T-cell (primary cell): ENCODE results near the gene SLC15A4. TPM values are rescaled to one million over a fixed set of nuclear protein-coding genes. Genes with fewer than 3 reads are reported as not detected.
A peak's percentile ranks its signal among the peaks of the same experiment; 100 is the strongest.

Source experiments
- ATAC-seq, 4 experiments: fragments of 200-7000 bp in 3 of 4; fragments of 150-1000 bp in 1 of 4; cut with Tn5 transposase; replicated peaks in 1 of 4; 1 replicate in 3 of 4; 2 replicates in 1 of 4; pipeline ENCODE4 v1.10.0; 2021; ENCODE audit warnings: moderate library complexity in 3 of 4, mild to moderate bottlenecking in 2 of 4, moderate number of reproducible peaks in 1 of 4
- CTCF ChIA-PET, 2 donors: fragments of 300-600 bp; sonication (Branson Sonifier 250); formaldehyde crosslinking; loops; one replicate each; lab custom pipeline; 2022; ENCODE audit warnings: antibody characterized with exemption in 2 of 2; lab: Charles Lee
- POLR2A ChIA-PET, 2 donors: fragments of 300-600 bp; sonication (Branson Sonifier 250); formaldehyde crosslinking; loops; one replicate each; lab custom pipeline; 2022; ENCODE audit warnings: antibody characterized with exemption in 2 of 2; lab: Charles Lee
- DNase-seq, 35 experiments: peaks; one replicate each; pipeline versions ENCODE4 v3.0.0 to v3.0.0-alpha.2; 2013 to 2023
- H3K27ac ChIP-seq: one replicate; pipeline ENCODE4 v1.5.1; 2013; ENCODE audit warnings: low read length
- H3K27me3 ChIP-seq, 2 experiments: replicated peaks in 1 of 2; 1 replicate in 1 of 2; 2 replicates in 1 of 2; pipeline versions ENCODE4 v1.6.1 to v1.7.0; 2013; ENCODE audit warnings: low read length in 1 of 2, mixed read lengths in 1 of 2; ENCODE audit not compliant: control insufficient read depth in 2 of 2, insufficient read depth in 2 of 2; ENCODE audit errors: extremely low read depth in 1 of 2
- H3K36me3 ChIP-seq, 2 donors: 1 replicate in 1 of 2; 2 replicates in 1 of 2; pipeline versions ENCODE4 v1.6.1 to v1.7.0; 2013; ENCODE audit warnings: low read length in 1 of 2; ENCODE audit not compliant: control insufficient read depth in 2 of 2, insufficient read depth in 1 of 2; ENCODE audit errors: extremely low read depth in 1 of 2
- H3K4me1 ChIP-seq, 2 experiments: 1 replicate in 1 of 2; 2 replicates in 1 of 2; pipeline versions ENCODE4 v1.6.1 to v1.7.0; 2013; ENCODE audit warnings: low read length in 2 of 2, mixed read lengths in 1 of 2; ENCODE audit not compliant: insufficient read depth in 2 of 2, control insufficient read depth in 1 of 2; ENCODE audit errors: extremely low read depth in 1 of 2
- H3K4me3 ChIP-seq, 2 donors: 1 replicate in 1 of 2; 2 replicates in 1 of 2; pipeline versions ENCODE4 v1.5.1 to v1.7.0; 2013; ENCODE audit warnings: mild to moderate bottlenecking in 2 of 2, low read length in 1 of 2, moderate library complexity in 1 of 2; ENCODE audit not compliant: control insufficient read depth in 1 of 2; ENCODE audit errors: extremely low read depth in 1 of 2
- H3K9me3 ChIP-seq: 2 replicates; pipeline ENCODE4 v1.7.0; 2013
- H3K27ac Mint-ChIP-seq, 2 donors: one replicate each; pipeline ENCODE4 v1.8.0; 2020 to 2021; ENCODE audit warnings: mild to moderate bottlenecking in 2 of 2, mixed read lengths in 2 of 2
- H3K27me3 Mint-ChIP-seq, 2 donors: one replicate each; pipeline ENCODE4 v1.8.0; 2021 to 2022; ENCODE audit warnings: mixed read lengths in 2 of 2
- H3K36me3 Mint-ChIP-seq: one replicate; pipeline ENCODE4 v1.8.0; 2021; ENCODE audit warnings: mixed read lengths
- H3K4me1 Mint-ChIP-seq, 3 donors: one replicate each; pipeline ENCODE4 v1.8.0; 2020 to 2022; ENCODE audit warnings: mixed read lengths in 3 of 3, mild to moderate bottlenecking in 1 of 3
- H3K4me3 Mint-ChIP-seq, 3 donors: one replicate each; pipeline ENCODE4 v1.8.0; 2020 to 2022; ENCODE audit warnings: mild to moderate bottlenecking in 3 of 3, mixed read lengths in 3 of 3, moderate library complexity in 3 of 3
- H3K9me3 Mint-ChIP-seq, 3 donors: one replicate each; pipeline ENCODE4 v1.8.0; 2020 to 2022; ENCODE audit warnings: mixed read lengths in 3 of 3
- WGBS: methylation state at CpG from one replicate; pipeline ENCODE4 v1.1.5; 2013; ENCODE audit warnings: missing lambda C conversion rate; ENCODE audit not compliant: insufficient coverage; 5-methylcytosine and 5-hydroxymethylcytosine counted together
- total RNA-seq, 35 experiments: library from RNA in 6 of 35; stranded (reverse) in 6 of 35; fragments of 120-200 nt in 1 of 35; gene quantifications; one replicate each; pipeline versions ENCODE4 v1.2.1 to v1.2.4 and lab custom pipeline; 2013 to 2026

The SLC15A4 gene
- total RNA-seq, 5 donors from 2014 or later (not counting 1 experiment from before 2014, with no cell fraction given), result 17.6 to 31.0 (median 20.9) TPM

- 58% methylated on average over 4 of the region's 7 CpGs for WGBS
- H3K27ac ChIP-seq, result peak overlapping the region; percentile 1
- Mint-ChIP-seq H3K4me3 (peak overlapping the region; percentile 4 to 77 (median 56)), H3K4me1 (peaks cover 56 to 61% (median 61%) of the 10 kb centered on the region in 3 donors), H3K9me3 (no peaks in the 10 kb centered on the region), H3K36me3 (peaks cover 14% of the 10 kb centered on the region), H3K27me3 (peaks cover 0 to 2% of the 10 kb centered on the region in 2 donors), H3K27ac (peak overlapping the region; percentile 21 to 37)
- ChIA-PET CTCF (no interaction called here), POLR2A (interaction anchor here in 1 of 2 donors (0.5 kb wide), 1 partner anchor 20 kb away, joined by 5 read pairs; no protein-coding TSS in a partner anchor)
- ATAC-seq (no peak), DNase-seq (peak in 5 of 35 experiments; percentile 14 to 54 (median 30))
- no peaks in the 10 kb centered on the region for H3K9me3 ChIP-seq
- peaks cover 0 to 7% of the 10 kb centered on the region in 2 experiments for H3K27me3 ChIP-seq
- H3K36me3 ChIP-seq, result peaks cover 0 to 8% of the 10 kb centered on the region in 2 donors
- peaks cover 9 to 62% of the 10 kb centered on the region in 2 experiments for H3K4me1 ChIP-seq
- H3K4me3 ChIP-seq, result no peak overlapping the region
Measured at GRCh38 chr12:128820723-128821432, 2.9 kb downstream of the SLC15A4 start.

- H3K36me3 Mint-ChIP-seq, result peaks cover 14% of the 10 kb centered on the region
- no peaks in the 10 kb centered on the region for H3K9me3 ChIP-seq
- no peak overlapping the region for H3K4me3 Mint-ChIP-seq
- H3K36me3 ChIP-seq, result peaks cover 0 to 8% of the 10 kb centered on the region in 2 donors
- H3K4me1 Mint-ChIP-seq, result peaks cover 60 to 65% (median 64%) of the 10 kb centered on the region in 3 donors
- no peak overlapping the region for H3K27ac ChIP-seq
- H3K27me3 Mint-ChIP-seq, result peaks cover 0 to 2% of the 10 kb centered on the region in 2 donors
- H3K4me1 ChIP-seq, result peaks cover 9 to 62% of the 10 kb centered on the region in 2 experiments
- peaks cover 0 to 7% of the 10 kb centered on the region in 2 experiments for H3K27me3 ChIP-seq
- 100% methylated on average over 6 of the region's 6 CpGs for WGBS
- ATAC-seq (no peak), DNase-seq (no peak)
- ChIA-PET POLR2A (interaction anchor here in 1 of 2 donors (0.5 kb wide), 1 partner anchor 21 kb away, joined by 5 read pairs; no protein-coding TSS in a partner anchor), CTCF (no interaction called here)
- no peaks in the 10 kb centered on the region for H3K9me3 Mint-ChIP-seq
- H3K4me3 ChIP-seq, result no peak overlapping the region
- no peak overlapping the region for H3K27ac Mint-ChIP-seq
Measured at GRCh38 chr12:128820253-128820652, 3.5 kb downstream of the SLC15A4 start.

GRCh38 chr12:128819293-128820144 lies 4.2 kb downstream of the SLC15A4 start:
- POLR2A ChIA-PET, result no interaction called here
- WGBS, result 91% methylated on average over 13 of the region's 16 CpGs

GRCh38 chr12:128818065-128819022 lies 5.4 kb downstream of the SLC15A4 start:
- 76% methylated on average over 3 of the region's 13 CpGs for WGBS
- CTCF ChIA-PET, result no interaction called here
- no peak overlapping the region for H3K4me3 Mint-ChIP-seq
- peaks cover 63 to 78% (median 75%) of the 10 kb centered on the region in 3 donors for H3K4me1 Mint-ChIP-seq
- H3K9me3 ChIP-seq, result no peaks in the 10 kb centered on the region
- no peak overlapping the region for H3K27ac Mint-ChIP-seq
- no peak for ATAC-seq
- no peak for DNase-seq
- no peak overlapping the region for H3K4me3 ChIP-seq
- peak overlapping the region; percentile 56 for H3K27ac ChIP-seq
- POLR2A ChIA-PET, result no interaction called here
- no peaks in the 10 kb centered on the region for H3K27me3 Mint-ChIP-seq
- peaks cover 9 to 57% of the 10 kb centered on the region in 2 experiments for H3K4me1 ChIP-seq
- no peaks in the 10 kb centered on the region for H3K27me3 ChIP-seq
- H3K36me3 ChIP-seq, result peaks cover 9 to 16% of the 10 kb centered on the region in 2 donors
- H3K9me3 Mint-ChIP-seq, result no peaks in the 10 kb centered on the region
- peaks cover 32% of the 10 kb centered on the region for H3K36me3 Mint-ChIP-seq

More at GRCh38 chr12:128819293-128820144, 4.2 kb downstream of the SLC15A4 start:
- ATAC-seq, result no peak
- H3K27ac Mint-ChIP-seq, result peak overlapping the region in 1 of 2 donors; percentile 5
- H3K4me1 Mint-ChIP-seq, result peaks cover 59 to 70% (median 67%) of the 10 kb centered on the region in 3 donors
- H3K36me3 Mint-ChIP-seq, result peaks cover 21% of the 10 kb centered on the region
- no peak overlapping the region for H3K4me3 ChIP-seq
- H3K4me3 Mint-ChIP-seq, result no peak overlapping the region
- peaks cover 1 to 12% of the 10 kb centered on the region in 2 donors for H3K36me3 ChIP-seq
- H3K27me3 ChIP-seq, result peaks cover 0 to 6% of the 10 kb centered on the region in 2 experiments
- H3K9me3 ChIP-seq, result no peaks in the 10 kb centered on the region
- peaks cover 9 to 60% of the 10 kb centered on the region in 2 experiments for H3K4me1 ChIP-seq
- CTCF ChIA-PET, result interaction anchor here in 1 of 2 donors (0.8 kb wide), 1 partner anchor 11 kb away, joined by 3 read pairs; no protein-coding TSS in a partner anchor
- no peaks in the 10 kb centered on the region for H3K27me3 Mint-ChIP-seq
- no peak for DNase-seq
- H3K9me3 Mint-ChIP-seq, result no peaks in the 10 kb centered on the region
- H3K27ac ChIP-seq, result no peak overlapping the region

- no peaks in the 10 kb centered on the region for H3K9me3 Mint-ChIP-seq
- H3K27ac ChIP-seq, result peak overlapping the region; percentile 56
- DNase-seq (peak in 3 of 35 experiments; percentile 24 to 41 (median 40)), ATAC-seq (no peak)
- H3K27me3 ChIP-seq, result no peaks in the 10 kb centered on the region
- ChIA-PET POLR2A (no interaction called here), CTCF (no interaction called here)
- H3K36me3 Mint-ChIP-seq, result peaks cover 40% of the 10 kb centered on the region
- H3K4me3 ChIP-seq, result no peak overlapping the region
- no peaks in the 10 kb centered on the region for H3K9me3 ChIP-seq
- 40% methylated on average over 2 of the region's 8 CpGs for WGBS
- H3K4me1 ChIP-seq, result peaks cover 7 to 55% of the 10 kb centered on the region in 2 experiments
- H3K4me3 Mint-ChIP-seq, result no peak overlapping the region
- no peak overlapping the region for H3K27ac Mint-ChIP-seq
- H3K36me3 ChIP-seq, result peaks cover 9 to 21% of the 10 kb centered on the region in 2 donors
- H3K4me1 Mint-ChIP-seq, result peaks cover 66 to 84% (median 80%) of the 10 kb centered on the region in 3 donors
- H3K27me3 Mint-ChIP-seq, result no peaks in the 10 kb centered on the region
Measured at GRCh38 chr12:128817111-128818015, 6.4 kb downstream of the SLC15A4 start.
